ENCODE results near the gene SYNDIG1. TPM values are rescaled to one million over a fixed set of nuclear protein-coding genes. Genes with fewer than 3 reads are reported as not detected.

SYNDIG1 gene
- total and polyA plus RNA-seq, 2 of the 4 experiments (the other 2 are of a cell fraction): not detected

DNA sequence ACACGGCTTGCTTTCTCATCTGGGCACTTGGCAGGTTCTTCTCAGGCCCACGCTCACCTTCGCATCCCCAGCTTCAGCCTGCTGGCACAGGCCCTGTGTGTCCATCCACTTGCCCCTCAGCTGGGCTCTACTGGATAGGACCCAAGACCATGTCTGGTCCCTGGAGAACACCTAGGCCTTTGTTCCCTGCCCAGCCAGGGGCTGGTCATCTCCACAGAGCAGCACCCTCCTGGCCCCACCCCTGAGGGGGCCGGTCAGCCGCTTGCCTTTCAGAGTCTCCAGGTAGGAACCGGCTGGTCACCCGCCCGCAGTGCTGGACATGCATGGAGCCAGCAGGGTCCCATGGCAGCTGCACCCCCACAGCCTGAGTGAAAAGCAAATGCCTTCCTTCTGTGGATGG, 191.2 kb downstream of the SYNDIG1 start:
- H2BK15ac ChIP-seq (ENCODE audit: low read depth, low read length): no peak overlapping the region
- no peaks in the 10 kb centered on the region for H3K9me1 ChIP-seq (ENCODE audit: insufficient read depth, low read length)
- no peak overlapping the region for H3K27ac ChIP-seq (ENCODE audit: insufficient read depth, low read length)
- H2AK9ac ChIP-seq (replicated peaks; ENCODE audit: low read depth, low read length, poor library complexity): no peak overlapping the region
- no peaks in the 10 kb centered on the region for H3K36me3 ChIP-seq (ENCODE audit: control insufficient read depth, insufficient read depth, low read length)
- dilution Hi-C loops (cut with HindIII; ENCODE audit: low sequenced_read_pairs, unreplicated experiment): no loop called here
- DNase-seq (no peak), ATAC-seq (ENCODE audit: low read depth) (no peak)
- no peak overlapping the region for H3K23ac ChIP-seq (ENCODE audit: low read depth, low read length)
- no peak overlapping the region for H2AFZ ChIP-seq (replicated peaks; ENCODE audit: low read length, poor library complexity)
- peaks cover 22% of the 10 kb centered on the region for H3K27me3 ChIP-seq (ENCODE audit: control insufficient read depth, insufficient read depth, low read length)
- ChIA-PET POLR2A (ENCODE audit: unreplicated experiment) (no interaction called here), CTCF (no interaction called here)
- H4K20me1 ChIP-seq (ENCODE audit: insufficient read depth, low read length): no peaks in the 10 kb centered on the region
- peaks cover 4% of the 10 kb centered on the region; the same call in 1 of the 2 replicates for H3K4me1 ChIP-seq (ENCODE audit: control insufficient read depth, insufficient read depth, low read length)
- no peak overlapping the region for H4K91ac ChIP-seq (ENCODE audit: insufficient read depth, low read depth, low read length)
- H3K79me1 ChIP-seq (ENCODE audit: low read depth in 1 of 2, low read length in 2 of 2): no peaks in the 10 kb centered on the region
- in situ Hi-C loops (cut with MboI; ENCODE audit: low sequenced_read_pairs): no loop called here
- no peak overlapping the region for H3K14ac ChIP-seq (replicated peaks; ENCODE audit: low read depth, low read length)
- no peak overlapping the region for H4K8ac ChIP-seq (ENCODE audit: low read depth in 2 of 2, low read length in 2 of 2)
- H2BK20ac ChIP-seq (ENCODE audit: low read depth, low read length): no peak overlapping the region
- H2BK5ac ChIP-seq (ENCODE audit: low read depth, low read length, poor library complexity, severe bottlenecking): no peak overlapping the region
- WGBS, 2 experiments (ENCODE audit: extremely low coverage in 2 of 2, insufficient read length in 1 of 2): 95% methylated on average over 8 of the region's 8 CpGs; no CpG with 5 or more reads in 1 of the 2 experiments
- H2AK5ac ChIP-seq (ENCODE audit: low read depth, low read length): no peak overlapping the region
- H2BK120ac ChIP-seq (ENCODE audit: low read depth, low read length): no peak overlapping the region
- H3K9ac ChIP-seq (ENCODE audit: low read depth, low read length): no peak overlapping the region
- intact Hi-C loops (cut with micrococcal nuclease): no loop called here
- H3K4ac ChIP-seq (ENCODE audit: low read depth, low read length): no peak overlapping the region
- no TSS peak for BruUV-seq (replicated peaks)
- no peak overlapping the region for H3K4me3 ChIP-seq (ENCODE audit: insufficient read depth, low read depth, low read length)
- no peak overlapping the region for H3K56ac ChIP-seq (ENCODE audit: extremely low read depth, insufficient read depth, low read length)
- no peak overlapping the region for H4K5ac ChIP-seq (ENCODE audit: low read depth, low read length)
- no peaks in the 10 kb centered on the region for H3K9me3 ChIP-seq (ENCODE audit: control insufficient read depth, insufficient read depth, low read length)
- TF ChIP-seq CTCF (conservative IDR thresholded peaks at IDR 0.05; ENCODE audit: low read depth, low read length) (no peak), CEBPB (IDR thresholded peaks at IDR 0.05; ENCODE audit: low read depth, low read length) (no peak), MAZ (IDR thresholded peaks at IDR 0.05; ENCODE audit: borderline replicate concordance, low read depth, low read length) (no peak), RAD21 (IDR thresholded peaks at IDR 0.05; ENCODE audit: low read length) (no peak), POLR2A (IDR thresholded peaks at IDR 0.05; ENCODE audit: low read depth, low read length) (no peak), RCOR1 (IDR thresholded peaks at IDR 0.05; ENCODE audit: insufficient replicate concordance, low read length) (no peak)
- TF ChIP-seq, protein P1, sequence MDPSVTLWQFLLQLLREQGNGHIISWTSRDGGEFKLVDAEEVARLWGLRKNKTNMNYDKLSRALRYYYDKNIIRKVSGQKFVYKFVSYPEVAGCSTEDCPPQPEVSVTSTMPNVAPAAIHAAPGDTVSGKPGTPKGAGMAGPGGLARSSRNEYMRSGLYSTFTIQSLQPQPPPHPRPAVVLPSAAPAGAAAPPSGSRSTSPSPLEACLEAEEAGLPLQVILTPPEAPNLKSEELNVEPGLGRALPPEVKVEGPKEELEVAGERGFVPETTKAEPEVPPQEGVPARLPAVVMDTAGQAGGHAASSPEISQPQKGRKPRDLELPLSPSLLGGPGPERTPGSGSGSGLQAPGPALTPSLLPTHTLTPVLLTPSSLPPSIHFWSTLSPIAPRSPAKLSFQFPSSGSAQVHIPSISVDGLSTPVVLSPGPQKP (IDR thresholded peaks at IDR 0.05; ENCODE audit: borderline replicate concordance, low read depth, low read length): no peak
- no peak overlapping the region for H3K4me2 ChIP-seq (ENCODE audit: low read depth, low read length)
- no peak overlapping the region for H3K18ac ChIP-seq (ENCODE audit: low read depth, low read length)

Data from IMR-90 (cell line).